GM12865 (cell line): Measurements from ENCODE around the gene PDE4B.
A peak's percentile ranks its signal among the peaks of the same experiment; 100 is the strongest.

ENCODE experiments used
- DNase-seq: peaks from one replicate; pipeline ENCODE4 v3.0.0; 2010; ENCODE audit warnings: low read depth
- H3K4me3 ChIP-seq: 2 replicates; pipeline ENCODE4 v1.5.1; 2011; ENCODE audit warnings: mild to moderate bottlenecking, low read depth, low read length, control low read depth
- CTCF ChIP-seq: IDR thresholded peaks from 2 replicates; pipeline ENCODE4 v1.5.1; 2011; ENCODE audit warnings: low read length, control low read depth, low read depth, inconsistent platforms; ENCODE audit not compliant: insufficient read depth; ENCODE audit errors: missing control alignments

Gene PDE4B

GRCh38 chr1:66302815-66303214 is 510.1 kb downstream of the PDE4B start:
- no peak for DNase-seq
- no peak overlapping the region for H3K4me3 ChIP-seq
- TF ChIP-seq CTCF = no peak

- no peak overlapping the region for H3K4me3 ChIP-seq
- TF ChIP-seq CTCF = no peak
- no peak for DNase-seq
Measured at GRCh38 chr1:66303646-66304045, 511.0 kb downstream of the PDE4B start.

GRCh38 chr1:66304128-66304527 is 511.4 kb downstream of the PDE4B start:
- DNase-seq = no peak
- no peak overlapping the region for H3K4me3 ChIP-seq
- TF ChIP-seq CTCF = no peak

GRCh38 chr1:66305927-66306326 is 513.2 kb downstream of the PDE4B start:
- no peak for TF ChIP-seq CTCF
- DNase-seq = peak; percentile 41
- H3K4me3 ChIP-seq = no peak overlapping the region

GRCh38 chr1:66309006-66309741 is 516.5 kb downstream of the PDE4B start:
- H3K4me3 ChIP-seq = no peak overlapping the region
- DNase-seq = no peak
- TF ChIP-seq CTCF = no peak

- no peak for DNase-seq
- no peak for TF ChIP-seq CTCF
- no peak overlapping the region for H3K4me3 ChIP-seq
Measured at GRCh38 chr1:66311092-66311491, 518.4 kb downstream of the PDE4B start.

- no peak for TF ChIP-seq CTCF
- H3K4me3 ChIP-seq = no peak overlapping the region
- DNase-seq = no peak
Measured at GRCh38 chr1:66311628-66312027, 518.9 kb downstream of the PDE4B start.
